RWPE2 (cell line): ENCODE data around the gene DPYSL4.
A peak's percentile ranks its signal among the peaks of the same experiment; 100 is the strongest.

Experiments
- ATAC-seq: fragments of 200-7000 bp; cut with Tn5 transposase; 3 replicates; pipeline ENCODE4 v1.9.1; 2021; ENCODE audit warnings: low read depth
- DNase-seq: peaks from one replicate; pipeline ENCODE4 v3.0.0-alpha.2; 2020; ENCODE audit warnings: low spot score
- H3K27ac ChIP-seq: fragments of 450-650 bp; 2 replicates; pipeline ENCODE4 v1.5.1; 2017; ENCODE audit warnings: mild to moderate bottlenecking; ENCODE audit not compliant: poor library complexity, severe bottlenecking
- H3K27me3 ChIP-seq: fragments of 250-450 bp; sonication (Bioruptor Pico); 2 replicates; pipeline ENCODE4 v1.5.1; 2021; ENCODE audit warnings: mild to moderate bottlenecking, moderate library complexity; ENCODE audit not compliant: insufficient read depth, poor library complexity, severe bottlenecking
- H3K36me3 ChIP-seq: fragments of 250-450 bp; sonication (Bioruptor Pico); 2 replicates; pipeline ENCODE4 v1.5.1; 2020; ENCODE audit warnings: low read depth, mild to moderate bottlenecking, moderate library complexity
- H3K4me1 ChIP-seq: fragments of 250-450 bp; sonication (Bioruptor Pico); 2 replicates; pipeline ENCODE4 v1.5.1; 2021; ENCODE audit warnings: mild to moderate bottlenecking, moderate library complexity; ENCODE audit not compliant: insufficient read depth, poor library complexity, severe bottlenecking
- H3K4me3 ChIP-seq: fragments of 250-450 bp; sonication (Bioruptor Pico); 2 replicates; pipeline ENCODE4 v1.5.1; 2021; ENCODE audit warnings: mild to moderate bottlenecking, moderate library complexity; ENCODE audit not compliant: severe bottlenecking
- H3K9me3 ChIP-seq: fragments of 250-450 bp; sonication (Bioruptor Pico); 2 replicates; pipeline ENCODE4 v1.5.1; 2021; ENCODE audit warnings: mild to moderate bottlenecking, moderate library complexity; ENCODE audit not compliant: severe bottlenecking
- TF ChIP-seq, protein P1 (sequence below): fragments of 450-650 bp; IDR thresholded peaks from one replicate; pipeline ENCODE4 v1.5.1; 2017; ENCODE audit warnings: mild to moderate bottlenecking, moderate library complexity; ENCODE audit not compliant: poor library complexity, severe bottlenecking

The DPYSL4 gene

DNA sequence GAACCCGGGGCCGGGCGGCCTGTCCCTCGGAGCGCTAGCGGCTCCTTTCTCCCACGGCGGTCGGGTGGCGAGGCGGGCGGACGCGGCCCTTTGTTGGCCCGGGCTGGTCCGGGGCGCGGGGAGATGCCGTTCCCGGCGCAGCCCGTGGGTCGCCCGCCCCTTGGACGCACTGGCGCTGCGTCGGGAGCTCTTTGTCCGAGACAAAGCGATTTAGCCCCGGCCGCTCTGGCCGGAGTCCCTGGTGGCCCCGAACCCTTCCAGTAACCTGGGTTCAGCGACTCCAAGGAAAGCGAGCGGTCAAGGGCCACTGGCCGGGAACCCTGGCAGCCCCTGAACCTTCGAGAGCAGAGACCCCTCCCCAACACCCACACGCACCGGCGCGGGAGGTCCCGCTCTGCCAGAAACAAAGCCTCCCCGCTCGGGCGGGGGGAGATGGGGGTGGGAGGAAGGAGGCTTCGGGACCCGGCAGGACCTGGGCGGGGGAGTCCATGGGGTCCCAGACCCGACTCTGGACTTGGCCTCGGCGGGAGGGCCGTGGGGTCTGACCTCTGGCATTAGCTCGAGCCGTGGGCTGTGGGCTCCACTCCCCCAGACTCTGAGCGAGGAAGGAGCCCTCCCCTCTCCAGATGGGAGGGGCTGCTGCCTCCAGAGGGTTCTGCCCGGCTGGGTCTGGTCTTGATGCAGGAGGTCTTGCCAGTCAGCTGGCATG lies 836 bp downstream of the DPYSL4 start:
- TF ChIP-seq, protein P1, sequence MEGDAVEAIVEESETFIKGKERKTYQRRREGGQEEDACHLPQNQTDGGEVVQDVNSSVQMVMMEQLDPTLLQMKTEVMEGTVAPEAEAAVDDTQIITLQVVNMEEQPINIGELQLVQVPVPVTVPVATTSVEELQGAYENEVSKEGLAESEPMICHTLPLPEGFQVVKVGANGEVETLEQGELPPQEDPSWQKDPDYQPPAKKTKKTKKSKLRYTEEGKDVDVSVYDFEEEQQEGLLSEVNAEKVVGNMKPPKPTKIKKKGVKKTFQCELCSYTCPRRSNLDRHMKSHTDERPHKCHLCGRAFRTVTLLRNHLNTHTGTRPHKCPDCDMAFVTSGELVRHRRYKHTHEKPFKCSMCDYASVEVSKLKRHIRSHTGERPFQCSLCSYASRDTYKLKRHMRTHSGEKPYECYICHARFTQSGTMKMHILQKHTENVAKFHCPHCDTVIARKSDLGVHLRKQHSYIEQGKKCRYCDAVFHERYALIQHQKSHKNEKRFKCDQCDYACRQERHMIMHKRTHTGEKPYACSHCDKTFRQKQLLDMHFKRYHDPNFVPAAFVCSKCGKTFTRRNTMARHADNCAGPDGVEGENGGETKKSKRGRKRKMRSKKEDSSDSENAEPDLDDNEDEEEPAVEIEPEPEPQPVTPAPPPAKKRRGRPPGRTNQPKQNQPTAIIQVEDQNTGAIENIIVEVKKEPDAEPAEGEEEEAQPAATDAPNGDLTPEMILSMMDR = no peak
- DNase-seq = no peak
- Histone ChIP-seq H3K36me3 (no peaks in the 10 kb centered on the region), H3K27ac (no peak overlapping the region), H3K27me3 (peaks cover 59% of the 10 kb centered on the region), H3K4me3 (peak overlapping the region; percentile 30), H3K4me1 (no peaks in the 10 kb centered on the region), H3K9me3 (no peaks in the 10 kb centered on the region)
- ATAC-seq = peak; percentile 12; the same call in 2 of the 3 replicates

DNA sequence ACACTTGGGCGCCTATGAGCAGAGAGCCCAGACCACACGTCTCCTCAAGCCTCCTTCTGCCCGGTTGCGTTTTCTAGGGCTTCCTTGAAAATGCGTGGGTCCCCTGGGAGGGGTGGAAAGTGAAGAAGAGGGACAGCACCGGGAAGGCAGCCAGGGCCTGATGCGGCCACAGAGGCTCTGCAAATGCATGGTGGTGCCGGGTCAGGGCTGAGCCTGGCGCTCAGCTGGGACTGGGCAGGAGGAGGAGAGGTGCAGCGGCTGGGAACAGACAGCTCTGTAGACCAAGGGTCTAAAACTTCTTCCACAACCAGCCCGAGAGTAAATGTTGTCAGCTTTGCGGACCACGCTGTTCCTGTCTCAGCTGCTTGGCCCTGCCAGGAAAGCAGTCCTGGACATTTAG lies 1.6 kb downstream of the DPYSL4 start:
- TF ChIP-seq, protein P1 = no peak
- DNase-seq (no peak), ATAC-seq (no peak)
- no peaks in the 10 kb centered on the region for H3K4me1 ChIP-seq
- no peaks in the 10 kb centered on the region for H3K9me3 ChIP-seq
- H3K27ac ChIP-seq = no peak overlapping the region
- peaks cover 51% of the 10 kb centered on the region for H3K27me3 ChIP-seq
- no peak overlapping the region for H3K4me3 ChIP-seq
- H3K36me3 ChIP-seq = no peaks in the 10 kb centered on the region

DNA sequence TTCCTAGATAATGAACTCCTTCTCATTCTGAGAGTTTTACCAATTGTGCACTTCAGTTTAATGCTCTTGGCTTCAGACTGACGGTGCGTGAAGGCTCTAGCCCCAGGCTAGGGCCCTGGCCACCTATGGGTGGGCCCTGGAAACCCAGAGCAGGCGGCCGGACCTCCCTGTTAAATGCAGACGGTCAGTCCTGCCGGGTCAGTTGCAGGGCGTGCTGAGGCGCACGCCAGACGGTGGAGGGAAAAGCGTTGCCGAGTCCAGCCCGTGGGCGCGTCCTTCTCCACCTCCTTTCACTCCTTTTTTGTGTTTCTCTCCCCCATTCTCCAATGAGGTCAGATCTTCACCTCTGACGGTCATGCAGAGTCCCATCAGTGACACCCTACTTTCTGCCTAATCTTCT lies 2.3 kb downstream of the DPYSL4 start:
- Histone ChIP-seq H3K27me3 (peaks cover 44% of the 10 kb centered on the region), H3K4me3 (no peak overlapping the region), H3K27ac (no peak overlapping the region), H3K36me3 (no peaks in the 10 kb centered on the region), H3K9me3 (no peaks in the 10 kb centered on the region), H3K4me1 (no peaks in the 10 kb centered on the region)
- no peak for DNase-seq
- TF ChIP-seq, protein P1 = no peak
- ATAC-seq = no peak

DNA sequence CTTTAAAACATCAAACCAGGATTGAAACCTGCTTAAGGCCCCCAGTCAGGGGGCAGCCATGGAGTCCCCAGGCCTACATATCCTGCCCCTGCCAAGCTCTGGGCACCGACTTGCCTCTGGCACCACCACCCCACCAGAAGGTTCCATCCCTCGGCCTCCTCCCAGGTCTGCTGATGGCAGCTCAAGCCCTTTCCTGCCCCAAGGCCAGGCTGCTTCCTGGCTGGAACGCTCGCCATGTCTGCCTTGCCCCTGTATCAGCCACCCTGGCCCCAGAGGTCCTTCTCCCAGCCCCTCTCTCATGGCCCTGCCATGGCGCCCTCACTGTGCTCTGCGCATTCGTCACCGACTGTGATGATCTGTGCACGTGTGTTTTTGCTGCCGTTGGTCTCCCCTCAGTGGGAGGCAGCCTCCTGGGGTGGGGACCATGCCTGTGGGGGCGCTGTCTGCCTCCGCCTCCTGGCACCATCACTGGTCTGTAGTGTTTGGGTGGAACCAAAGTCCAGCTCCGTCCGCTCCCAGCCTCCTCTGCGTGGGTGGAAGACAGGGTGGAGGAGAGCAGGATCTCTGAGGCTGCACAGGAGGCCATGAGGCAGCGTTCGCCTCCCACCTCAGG lies 3.2 kb downstream of the DPYSL4 start:
- peaks cover 35% of the 10 kb centered on the region for H3K27me3 ChIP-seq
- no peaks in the 10 kb centered on the region for H3K9me3 ChIP-seq
- no peak overlapping the region for H3K4me3 ChIP-seq
- no peak overlapping the region for H3K27ac ChIP-seq
- no peaks in the 10 kb centered on the region for H3K36me3 ChIP-seq
- TF ChIP-seq, protein P1 = no peak
- no peak for DNase-seq
- no peak for ATAC-seq
- H3K4me1 ChIP-seq = no peaks in the 10 kb centered on the region
